Large intestine (tissue), 3 donors: ENCODE measurements around the gene FSTL5. TPM values are rescaled to one million over a fixed set of nuclear protein-coding genes. Genes with fewer than 3 reads are reported as not detected.

Experiments used
- DNase-seq, 2 donors: peaks; one replicate each; pipeline versions ENCODE4 v3.0.0 to v3.0.0-alpha.2; 2013
- H3K27ac ChIP-seq: one replicate; pipeline ENCODE4 v1.5.1; 2013; ENCODE audit warnings: low read length
- H3K27me3 ChIP-seq: 2 replicates; pipeline ENCODE4 v1.6.1; 2013; ENCODE audit warnings: low read length; ENCODE audit not compliant: control insufficient read depth, insufficient read depth
- H3K36me3 ChIP-seq: 2 replicates; pipeline ENCODE4 v1.6.1; 2013; ENCODE audit warnings: low read length; ENCODE audit not compliant: control insufficient read depth, insufficient read depth
- H3K4me1 ChIP-seq: one replicate; pipeline ENCODE4 v1.6.1; 2013; ENCODE audit warnings: low read length; ENCODE audit not compliant: control insufficient read depth, insufficient read depth
- H3K4me3 ChIP-seq: one replicate; pipeline ENCODE4 v1.5.1; 2013; ENCODE audit warnings: low read length
- H3K9me3 ChIP-seq: one replicate; pipeline ENCODE4 v1.6.1; 2013; ENCODE audit warnings: mild to moderate bottlenecking, low read depth, low read length, moderate library complexity; ENCODE audit not compliant: control insufficient read depth
- WGBS: methylation state at CpG from one replicate; pipeline ENCODE4 v1.1.5; 2013; ENCODE audit warnings: low lambda C conversion rate; ENCODE audit not compliant: insufficient coverage; 5-methylcytosine and 5-hydroxymethylcytosine counted together
- polyA plus RNA-seq: library from polyadenylated mRNA; unstranded; fragments of 120-200 nt; gene quantifications from one replicate; pipeline ENCODE4 v1.2.1, GENCODE V29; 2013

The FSTL5 gene
- polyA plus RNA-seq, 1 donor, result 7.0 TPM

GRCh38 chr4:161604516-161605300 is 559.1 kb downstream of the FSTL5 start:
- no peaks in the 10 kb centered on the region for H3K36me3 ChIP-seq
- H3K27ac ChIP-seq, result no peak overlapping the region
- no CpG with 5 or more reads among the region's 4 CpGs for WGBS
- peaks cover 2% of the 10 kb centered on the region for H3K9me3 ChIP-seq
- H3K4me1 ChIP-seq, result no peaks in the 10 kb centered on the region
- DNase-seq, result no peak
- H3K27me3 ChIP-seq, result no peaks in the 10 kb centered on the region
- no peak overlapping the region for H3K4me3 ChIP-seq

DNA sequence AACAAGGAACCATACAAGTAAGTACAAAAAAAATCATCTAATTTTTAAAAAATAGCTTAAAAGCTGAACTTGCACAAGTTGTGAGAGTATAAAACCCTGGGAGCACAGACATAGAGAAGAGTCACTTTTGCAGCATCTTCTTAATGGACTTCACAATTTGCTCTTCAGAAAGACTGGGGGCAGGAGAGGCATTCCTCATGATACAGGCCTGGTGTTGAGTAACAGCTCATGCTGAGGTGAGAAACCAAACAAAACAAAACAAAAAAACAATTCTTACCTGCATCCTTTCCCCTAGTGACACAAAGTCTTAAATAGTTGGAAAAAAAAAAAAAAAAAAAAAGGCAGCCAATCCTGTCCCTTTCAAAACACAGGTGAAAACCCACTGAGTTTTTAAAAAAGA is 562.8 kb downstream of the FSTL5 start:
- no peak overlapping the region for H3K27ac ChIP-seq
- no peak overlapping the region for H3K4me3 ChIP-seq
- no peak for DNase-seq
- no peaks in the 10 kb centered on the region for H3K4me1 ChIP-seq
- H3K27me3 ChIP-seq, result no peaks in the 10 kb centered on the region
- no peaks in the 10 kb centered on the region for H3K36me3 ChIP-seq
- peaks cover 2% of the 10 kb centered on the region for H3K9me3 ChIP-seq

GRCh38 chr4:161595230-161595771 is 568.5 kb downstream of the FSTL5 start:
- Histone ChIP-seq H3K4me1 (no peaks in the 10 kb centered on the region), H3K36me3 (no peaks in the 10 kb centered on the region), H3K27ac (no peak overlapping the region), H3K27me3 (no peaks in the 10 kb centered on the region), H3K4me3 (no peak overlapping the region), H3K9me3 (no peaks in the 10 kb centered on the region)
- WGBS, result 86% methylated on average over 1 of the region's 2 CpGs
- DNase-seq, result no peak

- DNase-seq, result no peak
- H3K27ac ChIP-seq, result no peak overlapping the region
- H3K27me3 ChIP-seq, result no peaks in the 10 kb centered on the region
- no peaks in the 10 kb centered on the region for H3K4me1 ChIP-seq
- no peaks in the 10 kb centered on the region for H3K36me3 ChIP-seq
- no peaks in the 10 kb centered on the region for H3K9me3 ChIP-seq
- no CpG with 5 or more reads among the region's 6 CpGs for WGBS
- no peak overlapping the region for H3K4me3 ChIP-seq
Measured at GRCh38 chr4:161585011-161585410, 578.8 kb downstream of the FSTL5 start.

DNA sequence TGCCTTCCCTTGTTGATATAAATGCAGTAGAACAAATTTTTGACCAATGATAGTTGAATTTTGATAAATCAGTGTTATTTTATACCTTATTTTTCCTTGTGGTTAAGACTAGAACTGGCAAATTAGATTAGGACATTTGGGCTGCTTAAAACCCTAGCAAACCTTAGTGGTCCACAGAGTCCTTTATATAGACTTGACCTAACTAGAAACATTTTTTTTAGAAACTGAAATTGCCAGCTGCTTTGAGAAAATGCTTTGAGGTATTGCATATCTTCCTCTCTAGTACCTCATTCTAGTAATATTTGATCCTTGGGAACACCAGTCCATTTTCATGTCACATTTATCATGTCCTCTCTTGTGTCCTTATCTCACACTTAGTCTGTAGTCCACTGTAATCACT is 580.3 kb downstream of the FSTL5 start:
- H3K9me3 ChIP-seq, result no peaks in the 10 kb centered on the region
- no peaks in the 10 kb centered on the region for H3K36me3 ChIP-seq
- no peak overlapping the region for H3K4me3 ChIP-seq
- no peak overlapping the region for H3K27ac ChIP-seq
- no peaks in the 10 kb centered on the region for H3K27me3 ChIP-seq
- no peak for DNase-seq
- no peaks in the 10 kb centered on the region for H3K4me1 ChIP-seq

DNA sequence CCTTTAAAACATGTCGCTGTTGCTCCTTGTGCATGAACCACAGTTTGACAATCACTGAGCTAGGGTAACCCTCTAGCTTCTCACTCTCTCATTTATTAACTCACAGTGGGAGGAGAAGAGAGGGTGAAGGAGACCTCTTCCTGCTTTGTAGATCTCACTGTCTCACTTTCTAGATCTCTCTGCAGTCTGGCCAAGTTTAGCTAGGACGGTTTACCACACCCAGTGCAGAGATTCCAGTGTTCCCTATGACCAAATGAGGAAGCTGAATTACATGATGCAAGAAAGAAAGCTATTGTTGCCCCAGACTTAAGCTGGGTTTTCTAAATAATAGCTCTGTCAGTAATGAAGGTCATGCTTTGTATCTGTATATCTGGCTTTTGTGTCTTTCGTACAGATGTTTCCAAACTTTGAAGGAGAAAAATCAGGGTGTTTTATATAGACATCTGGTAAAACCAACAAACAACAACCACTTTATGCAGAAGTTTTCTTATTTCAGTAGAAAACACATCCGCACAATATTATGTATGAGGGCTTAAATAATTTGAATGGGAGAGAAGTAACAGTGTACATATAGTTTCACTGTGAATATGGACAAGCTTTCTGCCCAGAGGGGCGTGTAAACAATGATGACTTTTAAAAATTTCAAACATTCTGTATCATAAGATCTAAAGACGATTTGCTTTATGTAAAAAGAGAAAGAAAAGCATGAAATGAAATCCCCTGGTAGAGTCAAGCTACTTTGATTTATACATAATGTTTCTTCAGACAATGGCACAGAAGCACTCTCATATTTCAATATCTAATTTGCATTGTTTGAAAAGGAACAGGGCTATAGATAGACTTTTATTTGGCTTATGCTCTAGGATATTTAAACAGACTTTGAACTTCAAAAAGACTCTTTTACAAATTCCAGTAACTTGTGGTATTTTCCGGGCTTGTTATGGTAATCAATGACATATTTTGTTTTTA is 582.3 kb downstream of the FSTL5 start:
- Histone ChIP-seq H3K9me3 (no peaks in the 10 kb centered on the region), H3K27ac (no peak overlapping the region), H3K36me3 (no peaks in the 10 kb centered on the region), H3K27me3 (no peaks in the 10 kb centered on the region), H3K4me1 (no peaks in the 10 kb centered on the region), H3K4me3 (no peak overlapping the region)
- no peak for DNase-seq
- 81% methylated on average over 3 of the region's 7 CpGs for WGBS

DNA sequence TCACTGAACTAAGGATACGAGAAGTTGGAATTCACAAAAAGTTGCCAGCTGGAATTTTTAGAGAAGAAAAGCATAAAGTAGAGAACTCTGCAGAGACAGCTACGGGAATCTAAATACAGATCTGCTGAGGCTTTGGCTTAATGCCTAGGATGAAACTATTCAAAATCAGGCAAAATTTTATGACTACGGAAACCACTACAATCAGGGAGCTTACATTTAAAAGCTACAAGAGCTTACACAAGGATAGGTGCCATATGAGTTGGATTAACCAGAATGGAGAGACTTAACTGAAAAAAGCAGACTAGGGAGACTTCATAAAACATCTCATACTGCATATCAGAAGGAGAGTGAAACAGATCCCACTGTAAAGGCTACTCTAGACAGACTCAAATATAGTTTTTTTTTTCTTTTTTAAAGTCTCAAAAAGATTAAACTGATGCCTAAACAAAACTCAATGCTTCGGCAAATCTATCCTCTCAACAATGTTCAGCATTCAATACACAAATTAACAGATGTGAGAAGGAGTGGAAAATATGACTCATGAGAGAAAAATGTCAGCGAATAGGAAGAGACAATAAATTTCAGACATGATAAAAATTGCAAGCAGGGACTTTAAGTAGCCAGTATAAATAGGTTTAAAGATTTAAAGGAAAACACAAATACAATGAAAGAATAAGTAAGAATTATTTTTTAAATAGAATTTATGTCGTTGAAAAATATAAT is 586.1 kb downstream of the FSTL5 start:
- DNase-seq, result no peak
- Histone ChIP-seq H3K4me1 (no peaks in the 10 kb centered on the region), H3K9me3 (no peaks in the 10 kb centered on the region), H3K36me3 (no peaks in the 10 kb centered on the region), H3K27ac (no peak overlapping the region), H3K27me3 (no peaks in the 10 kb centered on the region), H3K4me3 (no peak overlapping the region)
- WGBS, result 69% methylated on average over 4 of the region's 6 CpGs

GRCh38 chr4:161573836-161574235 is 590.0 kb downstream of the FSTL5 start:
- Histone ChIP-seq H3K36me3 (no peaks in the 10 kb centered on the region), H3K4me3 (no peak overlapping the region), H3K27me3 (no peaks in the 10 kb centered on the region), H3K27ac (no peak overlapping the region), H3K4me1 (no peaks in the 10 kb centered on the region), H3K9me3 (no peaks in the 10 kb centered on the region)
- no peak for DNase-seq
- WGBS, result 92% methylated on average over 2 of the region's 2 CpGs

GRCh38 chr4:161564230-161564834 is 599.5 kb downstream of the FSTL5 start:
- WGBS, result no CpG with 5 or more reads among the region's 1 CpG
- DNase-seq, result no peak

More at GRCh38 chr4:161564230-161564834, 599.5 kb downstream of the FSTL5 start:
- no peaks in the 10 kb centered on the region for H3K36me3 ChIP-seq
- H3K4me3 ChIP-seq, result no peak overlapping the region
- no peaks in the 10 kb centered on the region for H3K4me1 ChIP-seq
- H3K27me3 ChIP-seq, result no peaks in the 10 kb centered on the region
- H3K9me3 ChIP-seq, result no peaks in the 10 kb centered on the region
- H3K27ac ChIP-seq, result no peak overlapping the region
